CD14-positive monocyte (primary cell): ENCODE data around the gene C5orf22. TPM values are rescaled to one million over a fixed set of nuclear protein-coding genes. Genes with fewer than 3 reads are reported as not detected.

ENCODE experiments used
- DNase-seq, 3 donors: peaks; one replicate each; pipeline ENCODE4 v3.0.0-alpha.2; 2011 to 2022
- H2AFZ ChIP-seq: 2 replicates; pipeline ENCODE4 v1.6.0; 2012; ENCODE audit warnings: mild to moderate bottlenecking, low read depth, low read length, inconsistent platforms; ENCODE audit not compliant: insufficient read depth, poor library complexity, severe bottlenecking
- H3K27ac ChIP-seq, 2 donors: 1 replicate in 1 of 2; 2 replicates in 1 of 2; pipeline ENCODE4 v1.5.1; 2012 to 2013; ENCODE audit warnings: low read length in 2 of 2, control low read depth in 1 of 2, inconsistent platforms in 1 of 2, low read depth in 1 of 2, mild to moderate bottlenecking in 1 of 2
- H3K27me3 ChIP-seq, 2 donors: one replicate each; pipeline versions ENCODE4 v1.6.0 to v1.6.1; 2011 to 2013; ENCODE audit warnings: low read length in 2 of 2; ENCODE audit not compliant: control insufficient read depth in 2 of 2, insufficient read depth in 2 of 2
- H3K36me3 ChIP-seq, 2 donors: replicated peaks in 1 of 2; 1 replicate in 1 of 2; 2 replicates in 1 of 2; pipeline versions ENCODE4 v1.5.1 to v1.6.1; 2012 to 2013; ENCODE audit warnings: low read length in 2 of 2, control low read depth in 1 of 2, inconsistent platforms in 1 of 2, mild to moderate bottlenecking in 1 of 2; ENCODE audit not compliant: insufficient read depth in 2 of 2, control insufficient read depth in 1 of 2
- H3K4me1 ChIP-seq, 2 donors: 1 replicate in 1 of 2; 2 replicates in 1 of 2; pipeline versions ENCODE4 v1.5.1 to v1.6.1; 2012 to 2013; ENCODE audit warnings: low read length in 2 of 2, control low read depth in 1 of 2, inconsistent platforms in 1 of 2, mild to moderate bottlenecking in 1 of 2, moderate library complexity in 1 of 2; ENCODE audit not compliant: insufficient read depth in 2 of 2, control insufficient read depth in 1 of 2
- H3K4me2 ChIP-seq: replicated peaks from 2 replicates; pipeline ENCODE3; 2012; ENCODE audit warnings: low read length, moderate library complexity, mild to moderate bottlenecking; ENCODE audit not compliant: poor library complexity, severe bottlenecking; ENCODE audit errors: extremely low read depth
- H3K4me3 ChIP-seq, 3 experiments: fragments of 200-600 bp in 1 of 3; sonication (generic) in 1 of 3; replicated peaks in 1 of 3; 1 replicate in 2 of 3; 2 replicates in 1 of 3; pipeline ENCODE4 v1.5.1; 2011 to 2013; ENCODE audit warnings: low read length in 3 of 3, mild to moderate bottlenecking in 3 of 3, control low read depth in 2 of 3, low read depth in 2 of 3, inconsistent platforms in 1 of 3, moderate library complexity in 1 of 3
- H3K79me2 ChIP-seq: 2 replicates; pipeline ENCODE4 v1.6.0; 2012; ENCODE audit warnings: mild to moderate bottlenecking, control low read depth, inconsistent platforms, low read length, moderate library complexity; ENCODE audit not compliant: insufficient read depth
- H3K9ac ChIP-seq: 2 replicates; pipeline ENCODE4 v1.6.0; 2017; ENCODE audit warnings: low read length, mild to moderate bottlenecking; ENCODE audit not compliant: insufficient read depth, poor library complexity, severe bottlenecking
- H3K9me3 ChIP-seq, 2 donors: replicated peaks in 1 of 2; 1 replicate in 1 of 2; 2 replicates in 1 of 2; pipeline versions ENCODE4 v1.5.1 to v1.6.1; 2012 to 2013; ENCODE audit warnings: low read length in 2 of 2, control low read depth in 1 of 2; ENCODE audit not compliant: control insufficient read depth in 1 of 2, insufficient read depth in 1 of 2
- H4K20me1 ChIP-seq: 2 replicates; pipeline ENCODE4 v1.6.0; 2012; ENCODE audit warnings: mild to moderate bottlenecking, low read length, control low read depth, moderate library complexity; ENCODE audit not compliant: insufficient read depth
- H3K27ac Mint-ChIP-seq, 7 donors: one replicate each; pipeline ENCODE4 v1.8.0; 2020; ENCODE audit warnings: mild to moderate bottlenecking in 7 of 7, mixed read lengths in 7 of 7, moderate library complexity in 6 of 7, inconsistent platforms in 2 of 7
- H3K27me3 Mint-ChIP-seq, 3 donors: one replicate each; pipeline ENCODE4 v1.8.0; 2021 to 2022; ENCODE audit warnings: low read depth in 3 of 3, mild to moderate bottlenecking in 3 of 3, mixed read lengths in 3 of 3, moderate library complexity in 3 of 3, inconsistent platforms in 1 of 3
- H3K36me3 Mint-ChIP-seq, 2 donors: one replicate each; pipeline ENCODE4 v1.8.0; 2020; ENCODE audit warnings: mixed read lengths in 2 of 2, inconsistent platforms in 1 of 2, mild to moderate bottlenecking in 1 of 2
- H3K4me1 Mint-ChIP-seq: one replicate; pipeline ENCODE4 v1.8.0; 2020; ENCODE audit warnings: mild to moderate bottlenecking, mixed read lengths
- H3K4me3 Mint-ChIP-seq, 2 donors: one replicate each; pipeline ENCODE4 v1.8.0; 2020; ENCODE audit warnings: mild to moderate bottlenecking in 2 of 2, mixed read lengths in 2 of 2, moderate library complexity in 1 of 2
- H3K9me3 Mint-ChIP-seq, 7 donors: one replicate each; pipeline ENCODE4 v1.8.0; 2020 to 2022; ENCODE audit warnings: mixed read lengths in 7 of 7, mild to moderate bottlenecking in 6 of 7, moderate library complexity in 6 of 7, inconsistent platforms in 2 of 7
- CTCF ChIP-seq: fragments of 200-600 bp; IDR thresholded peaks from one replicate; pipeline ENCODE4 v1.8.0; 2022; ENCODE audit warnings: antibody characterized with exemption, mild to moderate bottlenecking
- WGBS: methylation state at CpG from one replicate; pipeline ENCODE4 v1.1.5; 2013; ENCODE audit warnings: missing lambda C conversion rate; ENCODE audit not compliant: insufficient coverage; 5-methylcytosine and 5-hydroxymethylcytosine counted together
- intact Hi-C, 2 donors: fragments of 100-400 bp; cut with micrococcal nuclease; formaldehyde crosslinking; loops; one replicate each; pipeline versions ENCODE4 v1.15.0 to v1.15.1; 2023
- polyA plus RNA-seq, 3 donors: library from polyadenylated mRNA; depleted of rRNA in 1 of 3; unstranded in 2 of 3; stranded (reverse) in 1 of 3; fragments of 300-500 nt in 2 of 3; fragments of >200 nt in 1 of 3; fragmentation: Illumina TruSeq in 2 of 3; gene quantifications; 1 replicate in 2 of 3; 2 replicates in 1 of 3; pipeline ENCODE4 v1.2.3, GENCODE V29; 2012 to 2021

Gene C5orf22
- polyA plus RNA-seq, 3 donors = 5.8 to 20.2 (median 19.9) TPM

DNA sequence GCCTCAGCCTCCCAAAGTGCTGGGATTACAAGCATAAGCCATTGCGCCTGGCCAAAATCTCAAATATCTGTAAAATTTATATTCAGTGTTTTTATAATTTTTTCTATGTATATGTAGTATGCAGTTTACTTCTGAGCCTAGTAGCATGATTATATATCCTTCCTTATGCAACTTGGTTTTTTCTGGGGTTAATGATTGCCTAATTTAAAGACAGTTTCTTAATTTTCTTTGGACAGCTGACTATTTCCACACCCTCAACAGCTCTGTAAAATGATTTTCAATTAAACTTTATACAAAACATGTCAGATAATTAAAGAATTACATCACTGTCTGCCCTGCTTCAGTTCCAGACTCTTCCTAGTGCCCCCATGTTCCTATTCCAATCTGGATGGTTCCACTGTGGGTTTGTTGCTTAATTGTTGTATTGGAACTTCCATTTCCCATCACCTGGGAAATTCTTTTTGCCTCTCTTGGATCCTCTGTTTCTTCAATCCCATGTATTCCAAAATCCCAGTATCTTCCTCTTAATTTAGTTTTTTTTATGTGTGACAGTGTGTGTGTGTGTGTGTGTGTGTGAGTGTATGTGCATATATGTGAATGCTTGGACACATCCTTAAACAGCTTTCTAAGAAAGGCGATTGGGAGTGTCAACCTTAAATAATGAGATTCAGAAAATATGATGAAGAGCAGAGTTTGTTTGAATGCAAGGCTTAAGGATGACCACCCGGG lies 53.2 kb downstream of the C5orf22 start:
- H3K4me1 Mint-ChIP-seq = peaks cover 36% of the 10 kb centered on the region
- H3K9ac ChIP-seq = no peak overlapping the region
- no peak for TF ChIP-seq CTCF
- no peaks in the 10 kb centered on the region for H3K36me3 Mint-ChIP-seq
- no peak for DNase-seq
- H3K4me2 ChIP-seq = peak overlapping the region; percentile 23
- H3K9me3 ChIP-seq = no peaks in the 10 kb centered on the region
- WGBS = no CpG with 5 or more reads among the region's 3 CpGs
- peak overlapping the region in 1 of 7 donors; percentile 25 for H3K27ac Mint-ChIP-seq
- no peak overlapping the region for H2AFZ ChIP-seq
- no peaks in the 10 kb centered on the region for H4K20me1 ChIP-seq
- H3K79me2 ChIP-seq = no peaks in the 10 kb centered on the region
- no peak overlapping the region for H3K4me3 Mint-ChIP-seq
- H3K27me3 Mint-ChIP-seq = peaks cover 0 to 5% (median 0%) of the 10 kb centered on the region in 3 donors
- H3K27ac ChIP-seq = no peak overlapping the region
- H3K27me3 ChIP-seq = no peaks in the 10 kb centered on the region
- peaks cover 32 to 38% of the 10 kb centered on the region in 2 donors for H3K4me1 ChIP-seq
- peak overlapping the region in 1 of 3 experiments; percentile 14 for H3K4me3 ChIP-seq
- H3K36me3 ChIP-seq = no peaks in the 10 kb centered on the region
- intact Hi-C loops = no loop called here
- peaks cover 0 to 5% (median 0%) of the 10 kb centered on the region in 7 donors for H3K9me3 Mint-ChIP-seq

DNA sequence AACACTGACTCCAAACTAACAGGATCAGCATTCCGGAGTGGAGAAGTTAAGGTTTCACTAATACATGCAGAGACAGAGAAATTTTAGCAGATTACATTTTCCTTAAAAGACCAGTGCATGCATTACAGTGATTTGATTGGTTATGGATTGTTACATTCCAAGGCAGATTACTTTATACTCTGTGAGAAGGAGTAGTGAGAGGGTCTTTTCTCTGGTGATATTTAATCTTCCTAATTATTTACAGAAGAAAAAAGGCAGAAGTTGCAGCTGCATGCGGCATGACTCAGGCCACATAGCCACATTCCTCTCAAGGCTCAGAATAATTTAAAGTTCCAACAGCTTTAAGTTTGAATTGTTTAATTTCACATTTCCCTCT lies 53.8 kb downstream of the C5orf22 start:
- Mint-ChIP-seq H3K27me3 (peaks cover 0 to 3% (median 0%) of the 10 kb centered on the region in 3 donors), H3K36me3 (no peaks in the 10 kb centered on the region), H3K9me3 (peaks cover 0 to 5% (median 0%) of the 10 kb centered on the region in 7 donors), H3K4me1 (peaks cover 36% of the 10 kb centered on the region), H3K4me3 (peak overlapping the region in 1 of 2 donors; percentile 23), H3K27ac (peak overlapping the region in 5 of 7 donors; percentile 42 to 85 (median 58))
- H2AFZ ChIP-seq = no peak overlapping the region
- H4K20me1 ChIP-seq = no peaks in the 10 kb centered on the region
- no peaks in the 10 kb centered on the region for H3K79me2 ChIP-seq
- DNase-seq = no peak
- H3K36me3 ChIP-seq = no peaks in the 10 kb centered on the region
- H3K27ac ChIP-seq = peak overlapping the region in 1 of 2 donors; percentile 61
- H3K9ac ChIP-seq = no peak overlapping the region
- intact Hi-C loops = no loop called here
- H3K9me3 ChIP-seq = no peaks in the 10 kb centered on the region
- H3K4me3 ChIP-seq = no peak overlapping the region
- peaks cover 32 to 38% of the 10 kb centered on the region in 2 donors for H3K4me1 ChIP-seq
- H3K27me3 ChIP-seq = no peaks in the 10 kb centered on the region
- TF ChIP-seq CTCF = no peak
- 0% methylated on average over 1 of the region's 2 CpGs for WGBS
- no peak overlapping the region for H3K4me2 ChIP-seq
